Right renal pelvis (tissue), 4 donors: ENCODE data around the gene SECTM1. TPM values are rescaled to one million over a fixed set of nuclear protein-coding genes. Genes with fewer than 3 reads are reported as not detected.

Source experiments
- DNase-seq, 4 donors: peaks; one replicate each; pipeline ENCODE4 v3.0.0-alpha.2; 2013; ENCODE audit warnings: low read depth in 4 of 4, low spot score in 3 of 4, missing footprints in 1 of 4
- polyA plus RNA-seq, 4 donors: library from polyadenylated mRNA; unstranded; fragments of 120-200 nt; gene quantifications; one replicate each; pipeline ENCODE4 v1.2.1, GENCODE V29; 2013; ENCODE audit not compliant: insufficient read length in 4 of 4

The SECTM1 gene
- polyA plus RNA-seq, 4 donors, result 1.3 to 2.4 (median 1.5) TPM

- DNase-seq, result no peak
These were observed 3.8 kb downstream of the SECTM1 start for GRCh38 chr17:82329683-82330321.

DNA sequence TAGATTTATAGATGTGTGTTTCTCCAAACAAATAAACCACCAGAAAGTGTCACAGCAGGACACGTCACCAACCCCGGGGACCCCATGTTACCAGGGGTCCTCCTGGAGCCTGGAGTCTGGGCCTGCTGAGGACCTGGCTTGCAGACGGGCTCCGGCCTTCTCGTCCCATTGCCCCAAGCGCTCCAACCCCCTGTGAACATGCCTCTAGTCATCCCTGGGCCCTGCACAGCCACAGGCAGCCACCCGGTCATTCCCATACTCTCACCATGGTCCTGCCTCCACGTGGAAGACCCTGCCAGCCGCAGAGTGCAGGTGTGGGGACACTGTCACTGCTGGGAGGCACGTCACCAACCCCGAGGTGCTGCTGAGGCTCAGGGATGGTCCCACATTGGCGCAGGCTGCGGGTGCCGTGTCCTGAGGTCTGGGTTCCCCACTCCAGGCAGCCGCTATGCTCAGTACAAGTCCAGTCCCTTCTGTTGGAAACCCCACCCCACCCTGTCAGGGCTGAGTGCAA is 4.5 kb downstream of the SECTM1 start:
- DNase-seq, result no peak

- no peak for DNase-seq
These were observed 5.2 kb downstream of the SECTM1 start for GRCh38 chr17:82328141-82328993.

- DNase-seq, result no peak
These were observed 5.8 kb downstream of the SECTM1 start for GRCh38 chr17:82327757-82328140.

GRCh38 chr17:82327289-82327688 is 6.3 kb downstream of the SECTM1 start:
- DNase-seq, result no peak

GRCh38 chr17:82325286-82326180 is 8.0 kb downstream of the SECTM1 start:
- DNase-seq, result no peak

DNA sequence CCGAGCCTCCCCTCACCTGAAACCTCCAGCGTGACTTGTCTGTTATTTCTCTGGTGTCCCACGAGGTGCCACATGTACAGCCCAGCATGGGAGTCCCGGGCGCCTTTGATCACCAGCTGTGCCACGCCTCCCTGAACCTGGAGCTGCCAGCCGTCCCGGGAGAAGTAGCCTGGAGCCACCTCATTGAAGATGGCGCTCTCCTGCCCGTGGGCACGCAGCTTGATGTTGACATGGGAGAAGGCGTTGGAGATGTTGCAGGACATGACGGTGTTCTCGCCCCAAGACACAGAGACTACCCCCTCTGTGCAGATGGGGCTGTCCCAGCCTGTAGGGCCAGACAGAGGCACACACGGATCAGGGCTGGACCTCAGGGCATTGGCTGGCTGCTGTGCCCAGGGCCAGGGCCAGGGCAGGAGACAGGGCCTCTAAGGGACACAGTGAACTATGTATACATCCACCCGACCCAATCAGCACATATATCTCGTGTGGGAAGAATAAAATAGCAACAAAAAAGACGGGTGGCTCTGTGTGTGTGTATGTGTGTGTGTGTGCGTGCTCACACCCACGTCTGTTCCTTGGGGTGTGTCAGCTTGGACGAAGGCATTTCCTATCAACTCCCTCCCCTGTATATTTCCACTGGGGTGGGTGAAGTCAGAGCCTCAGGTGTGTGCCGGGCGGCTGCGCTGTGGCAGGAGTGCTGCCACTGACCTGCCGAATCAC is 8.8 kb downstream of the SECTM1 start:
- no peak for DNase-seq

DNA sequence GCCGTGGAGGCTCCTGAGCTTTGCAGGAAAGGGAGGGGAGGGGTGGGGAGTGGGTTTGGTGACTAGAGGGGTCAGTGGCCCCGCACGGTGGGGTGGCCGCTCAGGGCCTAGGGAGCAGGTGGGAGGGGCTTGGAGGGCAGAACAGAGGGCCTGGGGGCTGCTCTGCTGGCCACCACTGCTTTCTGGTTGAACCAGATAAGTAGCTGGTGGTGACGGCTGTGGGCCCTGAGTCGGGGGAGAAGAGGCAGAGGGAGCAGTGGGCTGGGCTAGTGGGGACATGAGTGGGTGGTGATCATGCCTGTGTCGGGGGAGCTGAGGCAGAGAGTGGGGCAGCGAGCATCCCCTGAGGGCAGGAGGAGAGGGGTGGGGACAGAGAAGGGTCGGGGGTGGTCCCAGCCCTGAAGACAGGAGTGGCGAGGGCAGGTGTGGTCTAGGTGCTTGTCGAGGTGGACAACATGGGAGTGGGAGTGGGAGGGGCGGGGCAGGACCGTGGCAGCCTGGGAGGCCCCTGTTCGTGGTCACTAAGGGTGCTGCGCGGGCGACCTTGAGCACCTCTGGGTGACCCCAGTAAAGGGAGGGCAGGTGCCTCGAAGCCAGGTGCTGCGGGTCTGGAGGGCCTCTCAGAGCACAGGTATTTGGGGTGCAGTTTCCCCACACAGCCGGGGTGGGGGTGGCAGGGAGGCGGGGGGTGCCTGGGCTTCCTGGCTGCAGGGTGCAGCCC is 9.9 kb downstream of the SECTM1 start:
- DNase-seq, result no peak

DNA sequence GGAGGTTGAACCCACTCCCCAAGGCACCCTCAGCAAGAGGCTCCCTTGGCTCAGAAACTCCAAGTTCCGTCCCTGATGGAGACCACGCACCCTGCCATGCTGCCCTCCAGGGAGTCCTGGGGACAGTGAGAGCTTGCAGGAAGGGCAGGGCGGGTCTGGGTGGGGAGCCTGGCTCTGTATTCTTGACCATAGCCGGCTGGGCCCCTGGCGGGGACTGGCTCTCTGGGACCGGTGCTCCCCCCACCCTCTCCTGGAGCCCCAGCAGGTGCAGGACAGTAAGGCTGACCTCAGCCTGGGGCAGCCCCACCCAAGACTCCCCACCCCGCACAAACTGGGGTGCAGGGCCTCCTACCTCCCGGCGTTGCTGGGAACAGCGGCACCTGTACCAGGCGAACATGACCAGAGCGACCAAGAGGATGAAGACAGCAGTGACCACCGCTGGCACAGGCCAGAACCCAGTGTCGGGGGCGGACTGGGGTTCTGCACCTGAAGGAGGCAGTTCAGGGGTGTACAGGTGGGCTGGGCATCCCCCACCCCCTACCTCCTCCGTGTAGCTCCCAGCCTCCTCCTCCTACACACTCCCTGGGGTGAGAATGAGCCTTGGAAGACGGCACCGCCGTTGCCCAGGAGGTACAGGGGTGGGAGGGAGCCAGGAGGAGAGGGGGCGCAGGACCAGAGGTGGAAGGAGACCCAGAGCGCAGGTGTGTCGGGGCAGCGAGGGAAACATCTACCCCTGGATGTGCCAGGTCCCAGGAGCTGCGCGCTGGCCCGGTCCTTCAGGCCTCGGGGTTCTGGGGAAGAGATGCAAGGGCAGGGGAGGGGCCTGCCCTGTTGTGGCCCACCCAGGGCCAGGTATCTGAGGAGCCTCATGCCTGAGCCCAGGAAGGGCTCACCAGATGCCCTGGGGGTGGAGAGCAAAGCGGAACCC is 10.8 kb downstream of the SECTM1 start:
- no peak for DNase-seq

DNA sequence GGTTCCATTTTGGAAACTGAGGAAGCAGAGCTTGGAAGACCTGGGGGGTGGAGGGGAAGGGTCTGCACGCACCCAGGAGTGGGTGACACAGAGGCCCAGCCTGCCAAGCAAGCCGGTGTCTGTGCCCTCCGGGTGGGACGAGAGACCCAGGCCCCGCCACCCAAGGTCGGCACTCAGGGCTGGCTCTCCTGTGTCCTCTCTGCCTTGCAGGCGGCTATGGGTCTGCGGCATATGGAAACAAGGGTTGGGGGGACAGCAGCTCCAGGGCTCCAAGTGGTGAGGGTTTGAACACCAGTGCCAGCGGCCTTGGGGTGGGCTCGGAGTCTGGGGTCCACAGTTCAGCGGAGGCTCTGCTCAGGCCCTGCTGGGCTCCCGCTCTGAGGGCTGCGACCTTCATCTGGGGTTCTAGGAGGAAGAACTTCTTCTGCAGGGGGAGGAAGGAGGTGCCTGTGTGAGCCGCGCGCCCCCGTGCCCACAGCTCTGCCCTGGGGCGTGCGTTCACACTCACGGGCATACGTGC is 11.6 kb downstream of the SECTM1 start:
- DNase-seq, result no peak

DNA sequence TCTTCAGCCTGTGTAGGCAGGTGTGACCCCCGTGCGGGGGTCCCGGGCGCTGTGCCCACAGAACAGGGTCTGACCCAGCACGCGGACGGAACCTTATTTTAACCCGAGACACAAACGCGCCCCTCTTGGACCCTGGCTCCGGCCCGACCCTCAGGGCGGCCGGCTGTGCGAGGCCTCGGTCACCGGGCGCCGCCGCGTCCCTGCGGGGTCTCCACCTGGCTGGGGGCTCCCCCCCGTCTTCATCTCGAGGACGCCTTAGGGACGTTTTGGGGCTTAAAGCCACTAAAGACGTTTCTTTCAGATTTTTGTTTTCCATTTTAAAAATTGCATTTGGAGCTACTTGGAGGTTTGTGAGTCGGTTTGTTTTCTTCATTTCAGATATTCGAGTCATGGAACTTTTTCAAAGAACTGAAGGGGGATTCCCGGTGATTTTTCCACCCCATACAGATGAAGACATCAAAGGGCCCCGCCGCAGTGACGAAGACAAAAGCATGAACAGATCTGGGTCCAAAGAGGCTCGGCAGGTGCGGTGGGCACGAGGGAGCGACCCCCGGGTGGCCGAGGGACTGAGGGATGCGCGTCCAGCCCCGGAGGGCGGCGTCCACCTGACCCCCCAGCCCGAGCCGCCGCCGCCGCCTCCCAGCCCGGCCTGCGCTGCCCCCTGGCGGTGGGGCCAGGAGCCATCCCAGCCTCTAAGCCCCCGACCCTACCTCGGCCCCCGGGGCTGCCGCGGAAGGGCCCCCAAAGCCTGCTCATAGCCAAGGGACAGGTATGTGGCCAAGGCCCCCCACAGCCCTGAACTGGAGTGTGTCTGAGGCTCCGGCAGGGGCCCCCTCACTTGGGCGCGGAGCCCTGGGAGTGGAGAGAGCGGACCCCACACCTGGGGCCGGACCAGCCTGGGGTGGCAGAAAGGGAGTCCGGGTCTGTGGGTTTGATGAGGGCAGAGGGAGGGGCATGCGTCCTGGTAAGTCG is 12.3 kb downstream of the SECTM1 start:
- DNase-seq, result no peak

- no peak for DNase-seq
These were observed 13.3 kb downstream of the SECTM1 start for GRCh38 chr17:82320140-82320840.

GRCh38 chr17:82319619-82320062 is 13.9 kb downstream of the SECTM1 start:
- DNase-seq, result no peak

GRCh38 chr17:82318772-82319606 is 14.6 kb downstream of the SECTM1 start:
- DNase-seq, result no peak

DNA sequence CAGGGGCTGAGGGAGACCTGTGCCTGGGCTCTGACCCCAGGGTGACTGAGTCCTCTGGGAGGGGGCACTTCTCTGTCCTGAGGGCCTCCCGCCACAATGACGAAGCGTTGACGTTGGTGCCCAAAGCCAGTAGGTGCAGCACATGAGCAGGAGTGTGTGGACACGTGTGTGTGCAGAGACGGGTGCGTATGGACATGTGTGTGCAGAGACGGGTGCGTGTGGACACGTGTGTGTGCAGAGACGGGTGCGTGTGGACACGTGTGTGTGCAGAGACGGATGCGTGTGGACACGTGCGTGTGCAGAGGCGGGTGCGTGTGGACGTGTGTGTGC is 15.4 kb downstream of the SECTM1 start:
- no peak for DNase-seq
